GM23248 (cell line): ENCODE results near the gene HTT. TPM values are rescaled to one million over a fixed set of nuclear protein-coding genes. Genes with fewer than 3 reads are reported as not detected.
"Not testable (repeated sequence)": the region's sequence is repeated elsewhere in the genome, so short reads cannot be mapped to it uniquely, and the experiment has no call there.

Experiments
- DNase-seq: peaks from one replicate; pipeline ENCODE4 v3.0.0-alpha.2; 2015
- H2AFZ ChIP-seq: fragments of 200-600 bp; sonication (generic); 2 replicates; pipeline ENCODE4 v1.6.1; 2016; ENCODE audit warnings: antibody characterized with exemption
- H3F3A ChIP-seq: fragments of 200-600 bp; sonication (generic); 2 replicates; pipeline ENCODE4 v1.6.1; 2016; ENCODE audit warnings: mild to moderate bottlenecking, antibody characterized with exemption, mixed run types; ENCODE audit not compliant: insufficient read depth
- H3K27ac ChIP-seq: fragments of 200-600 bp; sonication (generic); 2 replicates; pipeline ENCODE4 v1.5.1; 2016; ENCODE audit warnings: mild to moderate bottlenecking
- H3K27me3 ChIP-seq: fragments of 200-600 bp; sonication (generic); replicated peaks from 2 replicates; pipeline ENCODE4 v1.6.1; 2016; ENCODE audit warnings: mild to moderate bottlenecking; ENCODE audit not compliant: insufficient read depth
- H3K36me3 ChIP-seq: fragments of 200-600 bp; sonication (generic); 2 replicates; pipeline ENCODE4 v1.6.1; 2016; ENCODE audit warnings: low read depth, mild to moderate bottlenecking
- H3K4me1 ChIP-seq: fragments of 200-600 bp; sonication (generic); 2 replicates; pipeline ENCODE4 v1.6.1; 2016; ENCODE audit warnings: mild to moderate bottlenecking; ENCODE audit not compliant: insufficient read depth
- H3K4me2 ChIP-seq: fragments of 200-600 bp; sonication (generic); one replicate; pipeline ENCODE4 v1.6.1; 2016; ENCODE audit warnings: mild to moderate bottlenecking; ENCODE audit not compliant: unreplicated experiment
- H3K4me3 ChIP-seq: fragments of 200-600 bp; sonication (generic); 2 replicates; pipeline ENCODE4 v1.5.1; 2016; ENCODE audit warnings: mild to moderate bottlenecking
- H3K79me2 ChIP-seq: fragments of 200-600 bp; sonication (generic); 2 replicates; pipeline ENCODE4 v1.6.1; 2016; ENCODE audit warnings: mild to moderate bottlenecking; ENCODE audit not compliant: insufficient read depth
- H3K9ac ChIP-seq: fragments of 200-600 bp; sonication (generic); 2 replicates; pipeline ENCODE4 v1.6.1; 2016; ENCODE audit warnings: mild to moderate bottlenecking
- H3K9me2 ChIP-seq: fragments of 200-600 bp; sonication (generic); 2 replicates; pipeline ENCODE4 v1.6.1; 2016; ENCODE audit warnings: mixed run types, mild to moderate bottlenecking, moderate library complexity; ENCODE audit not compliant: insufficient read depth
- H3K9me3 ChIP-seq: fragments of 200-600 bp; sonication (generic); one replicate; pipeline ENCODE4 v1.6.1; 2017; ENCODE audit warnings: low read depth
- H4K20me1 ChIP-seq: fragments of 200-600 bp; sonication (generic); 2 replicates; pipeline ENCODE4 v1.6.0; 2016; ENCODE audit not compliant: insufficient read depth
- EZH2 ChIP-seq: fragments of 200-600 bp; sonication (generic); IDR thresholded peaks from 2 replicates; pipeline ENCODE4 v1.6.1; 2018; ENCODE audit warnings: antibody characterized with exemption, mild to moderate bottlenecking; ENCODE audit not compliant: insufficient read depth, poor library complexity, severe bottlenecking
- EZH2phosphoT487 ChIP-seq: fragments of 200-600 bp; sonication (generic); IDR thresholded peaks from 2 replicates; pipeline ENCODE4 v1.6.1; 2018; ENCODE audit warnings: antibody characterized with exemption, moderate library complexity, mild to moderate bottlenecking, low read depth; ENCODE audit not compliant: insufficient read depth
- WGBS, 2 experiments: methylation state at CpG; one replicate each; pipeline ENCODE4 v1.1.6; 2015 to 2017; ENCODE audit warnings: low lambda C conversion rate in 2 of 2, low coverage in 1 of 2; ENCODE audit errors: missing lambda C conversion rate in 2 of 2; 5-methylcytosine and 5-hydroxymethylcytosine counted together
- in situ Hi-C: fragments of 300-500 bp; cut with MboI; formaldehyde crosslinking; loops from 2 replicates; pipeline ENCODE4 v1.15.0; 2020
- polyA plus RNA-seq: library from polyadenylated mRNA; unstranded; fragments of >200 nt; fragmentation: Nextera tagmentation; extraction: Ambion mirVana; gene quantifications from 2 replicates; pipeline ENCODE4 v1.2.1, GENCODE V29; 2016
- total RNA-seq: library from RNA; depleted of rRNA; stranded (reverse); fragments of >200 nt; shearing (Covaris generic); gene quantifications from 2 replicates; pipeline ENCODE4 v1.2.3, GENCODE V29; 2014

The HTT gene
- total and polyA plus RNA-seq, 2 experiments from 2014 or later, result 8.2 to 26.5 TPM

DNA sequence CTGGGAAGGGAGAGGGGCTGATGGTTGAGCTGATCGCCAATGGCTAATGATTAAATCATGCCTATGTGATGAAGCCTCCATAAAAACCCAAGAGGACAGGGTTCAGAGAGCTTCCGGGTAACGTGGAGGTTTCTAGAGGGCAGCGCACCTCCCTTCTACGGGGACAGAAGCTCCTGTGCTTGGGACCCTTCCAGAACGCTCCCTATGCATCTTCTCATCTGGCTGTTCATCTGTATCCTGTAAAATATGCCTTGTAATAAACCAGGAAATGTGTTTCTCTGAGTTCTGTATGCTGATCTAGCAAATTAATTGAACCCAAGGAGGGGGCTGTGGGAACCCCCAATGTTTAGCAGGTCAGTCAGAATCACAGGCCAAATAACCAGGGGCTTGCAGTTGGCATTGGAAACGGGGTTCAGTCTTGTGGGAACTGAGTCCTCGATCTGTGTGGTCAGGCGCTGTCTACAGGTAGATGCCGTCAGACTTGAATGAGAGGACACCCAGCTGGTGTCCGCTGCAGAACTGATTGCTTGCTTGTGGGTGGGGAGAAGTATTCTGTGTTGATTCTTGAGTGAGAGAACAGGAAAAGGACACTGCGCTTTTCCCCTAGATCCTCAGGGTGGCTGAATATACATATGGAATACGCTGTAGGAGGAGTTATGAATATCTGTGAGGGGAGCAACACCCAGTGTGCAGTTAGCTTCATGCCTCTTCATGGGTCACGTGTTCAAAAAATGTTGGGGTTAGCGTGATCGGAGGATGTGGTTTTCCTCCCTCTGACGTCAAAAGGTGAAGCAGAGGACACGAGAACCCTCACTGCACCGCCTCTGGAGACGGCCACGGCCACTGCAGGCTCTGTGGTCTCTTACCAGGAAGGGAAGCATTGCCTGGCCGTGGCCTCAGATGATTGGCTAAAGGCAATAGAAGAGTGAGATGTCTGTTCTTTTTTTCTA, 29.3 kb upstream of the HTT start:
- no peaks in the 10 kb centered on the region for H4K20me1 ChIP-seq
- DNase-seq, result peak; percentile 43
- H3K4me1 ChIP-seq, result no peaks in the 10 kb centered on the region
- H3K79me2 ChIP-seq, result no peaks in the 10 kb centered on the region
- no peak overlapping the region for H3K27ac ChIP-seq
- no peaks in the 10 kb centered on the region for H3K36me3 ChIP-seq
- no peak overlapping the region for H2AFZ ChIP-seq
- no peak overlapping the region for H3K4me2 ChIP-seq
- no peaks in the 10 kb centered on the region for H3K27me3 ChIP-seq
- H3K9me2 ChIP-seq, result no peaks in the 10 kb centered on the region
- H3K9me3 ChIP-seq, result no peaks in the 10 kb centered on the region
- TF ChIP-seq EZH2, result no peak
- TF ChIP-seq EZH2phosphoT487, result no peak
- no peak overlapping the region for H3K9ac ChIP-seq
- WGBS, 2 experiments, result 75 to 76% methylated on average over 22 of the region's 22 CpGs
- in situ Hi-C loops, result no loop called here
- no peak overlapping the region for H3K4me3 ChIP-seq
- no peaks in the 10 kb centered on the region for H3F3A ChIP-seq

DNA sequence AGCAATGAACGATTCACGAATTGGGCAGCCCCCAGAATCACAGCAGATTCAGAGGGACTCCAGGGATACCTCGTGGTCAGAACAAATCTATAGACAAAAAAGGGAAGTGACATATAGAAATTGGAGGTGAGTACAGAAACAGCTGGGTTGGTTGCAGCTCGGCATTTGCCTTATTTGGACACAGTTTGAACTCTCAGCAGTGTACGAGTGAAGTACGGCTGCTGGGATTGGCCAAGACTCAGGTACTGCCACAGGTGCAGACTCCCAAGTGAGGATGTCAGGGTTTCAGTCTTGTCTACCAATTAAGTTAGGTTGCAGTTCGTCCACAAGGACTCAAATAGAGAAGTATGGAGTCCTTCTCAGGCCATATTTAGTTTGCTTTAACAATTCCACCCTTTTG, 28.3 kb upstream of the HTT start:
- no peak overlapping the region for H3K9ac ChIP-seq
- WGBS, 2 experiments, result 59 to 65% methylated on average over 7 of the region's 7 CpGs
- H3K79me2 ChIP-seq, result no peaks in the 10 kb centered on the region
- TF ChIP-seq EZH2 (no peak), EZH2phosphoT487 (no peak)
- in situ Hi-C loops, result no loop called here
- no peaks in the 10 kb centered on the region for H3K36me3 ChIP-seq
- H3K9me2 ChIP-seq, result no peaks in the 10 kb centered on the region
- H4K20me1 ChIP-seq, result no peaks in the 10 kb centered on the region
- H3K27ac ChIP-seq, result no peak overlapping the region
- H3F3A ChIP-seq, result no peaks in the 10 kb centered on the region
- no peak for DNase-seq
- H3K9me3 ChIP-seq, result no peaks in the 10 kb centered on the region
- no peaks in the 10 kb centered on the region for H3K27me3 ChIP-seq
- no peak overlapping the region for H2AFZ ChIP-seq
- H3K4me1 ChIP-seq, result no peaks in the 10 kb centered on the region
- H3K4me2 ChIP-seq, result no peak overlapping the region
- no peak overlapping the region for H3K4me3 ChIP-seq

- no peak overlapping the region for H3K27ac ChIP-seq
- no peaks in the 10 kb centered on the region for H4K20me1 ChIP-seq
- no peak for DNase-seq
- H3K27me3 ChIP-seq, result no peaks in the 10 kb centered on the region
- no peak overlapping the region for H3K9ac ChIP-seq
- H3K36me3 ChIP-seq, result no peaks in the 10 kb centered on the region
- H3K4me1 ChIP-seq, result no peaks in the 10 kb centered on the region
- WGBS, 2 experiments, result 57 to 63% methylated on average over 4 of the region's 4 CpGs
- H3K9me3 ChIP-seq, result no peaks in the 10 kb centered on the region
- H3K4me3 ChIP-seq, result no peak overlapping the region
- no peaks in the 10 kb centered on the region for H3F3A ChIP-seq
- TF ChIP-seq EZH2 (no peak), EZH2phosphoT487 (no peak)
- no peak overlapping the region for H2AFZ ChIP-seq
- no peaks in the 10 kb centered on the region for H3K9me2 ChIP-seq
- no peaks in the 10 kb centered on the region for H3K79me2 ChIP-seq
- H3K4me2 ChIP-seq, result no peak overlapping the region
- in situ Hi-C loops, result no loop called here
Observed at GRCh38 chr4:3046623-3047022, 27.9 kb upstream of the HTT start.

DNA sequence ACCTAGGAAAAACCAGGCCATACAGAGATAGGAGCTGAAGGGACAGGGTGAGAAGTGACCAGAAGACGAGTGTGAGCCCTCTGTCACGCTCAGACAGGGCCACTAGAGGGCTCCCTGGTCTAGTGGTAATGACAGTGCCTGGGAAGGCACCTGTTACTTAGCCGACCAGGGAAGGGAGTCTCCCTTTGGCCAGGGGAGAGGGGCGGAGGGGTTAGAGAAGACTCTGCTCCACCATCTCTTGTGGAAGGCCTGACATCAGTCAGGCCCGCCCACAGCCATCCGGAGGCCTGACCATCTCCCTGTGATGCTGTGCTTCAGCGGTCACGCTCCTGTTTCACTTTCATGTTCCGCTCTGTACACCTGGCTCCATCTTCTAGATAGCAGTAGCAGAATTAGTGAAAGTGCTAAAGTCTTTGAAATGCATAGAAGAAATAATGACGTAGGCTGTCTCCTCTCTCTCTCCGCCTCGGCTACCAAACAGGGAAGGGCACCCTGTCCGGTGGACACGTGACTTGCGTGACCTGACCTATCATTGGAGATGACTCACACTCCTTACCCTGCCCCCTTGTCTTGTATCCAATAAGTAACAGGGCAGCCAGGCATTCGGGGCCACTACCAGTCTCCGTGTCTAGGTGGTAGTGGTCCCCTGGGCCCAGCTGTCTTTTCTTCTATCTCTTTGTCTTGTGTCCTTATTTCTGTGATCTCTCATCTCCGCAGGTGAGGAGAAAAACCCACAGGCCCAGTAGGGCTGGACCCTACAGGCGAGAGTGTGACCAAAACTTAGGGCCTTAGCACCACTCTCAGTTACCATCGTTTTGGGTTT, 26.8 kb upstream of the HTT start:
- no peaks in the 10 kb centered on the region for H4K20me1 ChIP-seq
- H3K4me1 ChIP-seq, result no peaks in the 10 kb centered on the region
- H3K79me2 ChIP-seq, result no peaks in the 10 kb centered on the region
- no peak overlapping the region for H2AFZ ChIP-seq
- H3K36me3 ChIP-seq, result no peaks in the 10 kb centered on the region
- no peaks in the 10 kb centered on the region for H3K27me3 ChIP-seq
- 60 to 61% methylated on average over 20 of the region's 20 CpGs for WGBS, 2 experiments
- in situ Hi-C loops, result no loop called here
- H3K4me2 ChIP-seq, result no peak overlapping the region
- peak; percentile 65 for DNase-seq
- H3K4me3 ChIP-seq, result no peak overlapping the region
- no peaks in the 10 kb centered on the region for H3K9me3 ChIP-seq
- no peak overlapping the region for H3K27ac ChIP-seq
- H3K9me2 ChIP-seq, result no peaks in the 10 kb centered on the region
- H3K9ac ChIP-seq, result no peak overlapping the region
- H3F3A ChIP-seq, result no peaks in the 10 kb centered on the region
- no peak for TF ChIP-seq EZH2phosphoT487
- TF ChIP-seq EZH2, result no peak

- not testable (repeated sequence) for H3K4me2 ChIP-seq
Observed at GRCh38 chr4:3051141-3051897, 23.2 kb upstream of the HTT start.

More at GRCh38 chr4:3051141-3051897, 23.2 kb upstream of the HTT start:
- H2AFZ ChIP-seq, H3K36me3 ChIP-seq, in situ Hi-C loops, DNase-seq, H3K9me3 ChIP-seq, H4K20me1 ChIP-seq, H3F3A ChIP-seq, H3K79me2 ChIP-seq, H3K4me1 ChIP-seq, H3K4me3 ChIP-seq, H3K9me2 ChIP-seq, H3K27ac ChIP-seq, H3K27me3 ChIP-seq, H3K9ac ChIP-seq: not testable (repeated sequence)
- 73 to 74% methylated on average over 12 of the region's 12 CpGs for WGBS, 2 experiments
